CD4-positive, CD25-positive, alpha-beta regulatory T cell (primary cell): ENCODE data around the gene MXI1. TPM values are rescaled to one million over a fixed set of nuclear protein-coding genes. Genes with fewer than 3 reads are reported as not detected.
A peak's percentile ranks its signal among the peaks of the same experiment; 100 is the strongest.

Experiments
- ATAC-seq, 2 donors: fragments of 150-1000 bp; cut with Tn5 transposase; one replicate each; pipeline ENCODE4 v1.10.0; 2021; ENCODE audit warnings: low read depth in 2 of 2, moderate number of reproducible peaks in 2 of 2, moderate library complexity in 1 of 2
- DNase-seq, 3 donors: peaks; one replicate each; pipeline versions ENCODE4 v3.0.0 to v3.0.0-alpha.2; 2012 to 2022; ENCODE audit warnings: mixed read lengths in 1 of 3
- H3K27ac ChIP-seq: one replicate; pipeline ENCODE4 v1.7.0; 2013; ENCODE audit warnings: mild to moderate bottlenecking, low read length; ENCODE audit not compliant: insufficient read depth, poor library complexity, severe bottlenecking
- H3K27me3 ChIP-seq: one replicate; pipeline ENCODE4 v1.7.0; 2013; ENCODE audit warnings: low read length; ENCODE audit not compliant: control insufficient read depth, insufficient read depth
- H3K36me3 ChIP-seq: one replicate; pipeline ENCODE4 v1.7.0; 2013; ENCODE audit warnings: mild to moderate bottlenecking, low read length, moderate library complexity; ENCODE audit not compliant: control insufficient read depth, insufficient read depth
- H3K4me1 ChIP-seq: 2 replicates; pipeline ENCODE4 v1.7.0; 2013; ENCODE audit warnings: mild to moderate bottlenecking, low read length; ENCODE audit not compliant: insufficient read depth, control insufficient read depth, poor library complexity, severe bottlenecking
- H3K4me3 ChIP-seq: one replicate; pipeline ENCODE4 v1.7.0; 2013; ENCODE audit warnings: low read depth, mild to moderate bottlenecking, low read length, moderate library complexity
- H3K9me3 ChIP-seq, 2 experiments: 1 replicate in 1 of 2; 2 replicates in 1 of 2; pipeline ENCODE4 v1.7.0; 2013; ENCODE audit warnings: low read length in 2 of 2, mild to moderate bottlenecking in 1 of 2, moderate library complexity in 1 of 2; ENCODE audit not compliant: control insufficient read depth in 2 of 2
- H3K27ac Mint-ChIP-seq, 3 donors: one replicate each; pipeline ENCODE4 v1.8.0; 2020 to 2022; ENCODE audit warnings: mild to moderate bottlenecking in 3 of 3, mixed read lengths in 3 of 3, moderate library complexity in 2 of 3
- H3K27me3 Mint-ChIP-seq: one replicate; pipeline ENCODE4 v1.8.0; 2022; ENCODE audit warnings: mild to moderate bottlenecking, mixed read lengths
- H3K36me3 Mint-ChIP-seq: one replicate; pipeline ENCODE4 v1.8.0; 2020; ENCODE audit warnings: mixed read lengths
- H3K4me1 Mint-ChIP-seq, 4 donors: one replicate each; pipeline ENCODE4 v1.8.0; 2020 to 2022; ENCODE audit warnings: mixed read lengths in 4 of 4, mild to moderate bottlenecking in 1 of 4
- H3K4me3 Mint-ChIP-seq, 4 donors: one replicate each; pipeline ENCODE4 v1.8.0; 2020 to 2022; ENCODE audit warnings: mild to moderate bottlenecking in 4 of 4, mixed read lengths in 4 of 4, moderate library complexity in 3 of 4
- H3K9me3 Mint-ChIP-seq, 7 donors: one replicate each; pipeline ENCODE4 v1.8.0; 2020 to 2022; ENCODE audit warnings: mixed read lengths in 7 of 7, mild to moderate bottlenecking in 3 of 7, moderate library complexity in 2 of 7
- polyA plus RNA-seq, 4 donors: library from polyadenylated mRNA; unstranded; fragments of 300-500 nt; fragmentation: Illumina TruSeq; gene quantifications; one replicate each; pipeline ENCODE4 v1.2.3, GENCODE V29; 2021
- total RNA-seq: library from RNA; stranded (reverse); gene quantifications from one replicate; pipeline ENCODE4 v1.2.3, GENCODE V29; 2022

MXI1 gene
- total and polyA plus RNA-seq, 5 donors from 2014 or later = 34.2 to 56.8 (median 42.9) TPM

DNA sequence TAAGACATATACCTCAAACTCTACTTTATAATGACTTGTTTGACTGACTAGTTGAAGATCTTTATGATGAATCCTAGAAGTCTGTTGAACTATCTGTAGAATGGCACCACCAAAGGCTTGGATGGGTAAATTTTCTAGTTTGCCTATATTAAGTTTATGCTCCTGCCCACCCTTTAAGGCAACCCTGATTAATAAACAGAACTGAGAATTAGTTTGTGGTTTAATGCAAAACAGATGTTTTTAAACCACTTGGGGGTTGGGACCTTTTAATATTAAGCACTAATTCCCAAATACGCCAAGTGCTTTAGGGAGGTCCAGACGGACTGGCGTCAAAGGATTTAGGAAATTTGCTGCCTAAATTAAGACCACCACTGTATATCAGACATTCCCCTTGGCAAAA, 76.9 kb downstream of the MXI1 start:
- Mint-ChIP-seq H3K27me3 (no peaks in the 10 kb centered on the region), H3K4me3 (no peak overlapping the region), H3K27ac (no peak overlapping the region), H3K9me3 (no peaks in the 10 kb centered on the region), H3K4me1 (peaks cover 2 to 13% (median 12%) of the 10 kb centered on the region in 4 donors), H3K36me3 (peaks cover 15% of the 10 kb centered on the region)
- peaks cover 49% of the 10 kb centered on the region for H3K36me3 ChIP-seq
- ATAC-seq (no peak), DNase-seq (no peak)
- no peak overlapping the region for H3K4me3 ChIP-seq
- no peak overlapping the region for H3K27ac ChIP-seq
- peaks cover 6% of the 10 kb centered on the region for H3K4me1 ChIP-seq
- H3K27me3 ChIP-seq = no peaks in the 10 kb centered on the region
- H3K9me3 ChIP-seq = no peaks in the 10 kb centered on the region

DNA sequence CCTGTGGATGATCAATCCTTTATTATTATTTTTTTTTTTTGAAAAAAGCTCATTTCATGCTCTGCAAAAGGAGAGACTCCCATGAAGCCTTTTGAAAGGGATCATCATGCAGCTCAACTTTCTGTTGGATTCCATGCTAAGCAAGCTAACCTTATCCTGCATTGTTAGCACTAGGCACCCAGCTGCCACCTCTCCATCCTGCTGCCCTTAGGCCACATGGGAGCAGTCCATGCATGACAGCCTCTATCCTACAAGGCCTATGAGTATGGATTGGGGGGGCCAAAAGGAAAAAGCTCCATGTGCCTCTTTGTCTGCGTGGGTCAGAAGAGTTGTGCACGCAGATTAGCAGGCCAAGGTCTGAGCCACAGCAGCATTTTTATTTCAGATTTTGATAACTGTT, 78.1 kb downstream of the MXI1 start:
- H3K9me3 Mint-ChIP-seq = no peaks in the 10 kb centered on the region
- H3K36me3 Mint-ChIP-seq = peaks cover 15% of the 10 kb centered on the region
- no peak overlapping the region for H3K27ac Mint-ChIP-seq
- no peak overlapping the region for H3K4me3 ChIP-seq
- DNase-seq (no peak), ATAC-seq (no peak)
- peaks cover 4% of the 10 kb centered on the region for H3K4me1 ChIP-seq
- H3K4me3 Mint-ChIP-seq = no peak overlapping the region
- no peaks in the 10 kb centered on the region for H3K27me3 Mint-ChIP-seq
- no peak overlapping the region for H3K27ac ChIP-seq
- peaks cover 0 to 14% (median 11%) of the 10 kb centered on the region in 4 donors for H3K4me1 Mint-ChIP-seq
- H3K9me3 ChIP-seq = no peaks in the 10 kb centered on the region
- H3K27me3 ChIP-seq = no peaks in the 10 kb centered on the region
- peaks cover 57% of the 10 kb centered on the region for H3K36me3 ChIP-seq

DNA sequence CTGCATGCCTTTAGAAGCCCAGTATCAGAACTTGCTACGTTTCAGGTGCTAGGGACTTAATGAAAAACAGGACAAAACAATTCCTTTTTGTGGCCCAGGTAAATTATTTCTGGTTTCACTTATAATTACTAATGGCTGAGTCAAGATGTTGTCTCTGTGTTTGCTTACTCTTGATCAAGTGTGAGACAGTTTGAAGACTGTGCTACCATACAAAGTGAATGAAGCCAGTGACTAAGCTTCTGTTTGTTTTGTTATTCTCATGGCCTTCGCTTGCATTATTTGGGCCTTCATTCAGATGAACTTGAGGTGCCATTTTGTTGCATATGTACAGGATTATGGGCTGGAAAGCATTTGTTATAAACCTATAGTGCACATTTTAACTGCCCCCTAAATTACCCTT, 79.4 kb downstream of the MXI1 start:
- H3K36me3 Mint-ChIP-seq = peaks cover 17% of the 10 kb centered on the region

DNA sequence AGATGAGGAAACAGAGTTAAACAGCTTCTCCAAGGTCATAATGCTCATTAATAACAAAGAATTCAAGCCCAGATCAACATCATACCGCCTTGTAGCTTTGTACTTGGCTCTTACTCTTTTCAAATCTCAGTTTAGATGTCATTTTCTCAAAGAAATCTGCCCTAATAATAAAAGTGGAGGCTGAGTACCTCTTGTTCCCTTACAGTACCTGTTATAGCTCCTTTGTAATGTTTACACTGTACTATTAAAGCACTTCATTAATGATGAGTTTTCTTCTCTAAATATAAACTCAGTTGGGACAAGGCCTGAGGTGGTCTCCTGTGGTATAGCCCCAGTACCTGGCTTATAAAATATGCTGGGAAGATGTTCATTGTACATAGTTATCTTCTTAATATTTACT, 89.6 kb downstream of the MXI1 start:
- H3K4me3 ChIP-seq = no peak overlapping the region
- ATAC-seq (no peak), DNase-seq (no peak)
- no peak overlapping the region for H3K4me3 Mint-ChIP-seq
- no peak overlapping the region for H3K27ac Mint-ChIP-seq
- H3K4me1 ChIP-seq = peaks cover 25% of the 10 kb centered on the region
- peaks cover 53% of the 10 kb centered on the region for H3K36me3 Mint-ChIP-seq
- H3K27me3 Mint-ChIP-seq = no peaks in the 10 kb centered on the region
- H3K4me1 Mint-ChIP-seq = peaks cover 20 to 52% (median 32%) of the 10 kb centered on the region in 4 donors
- H3K9me3 ChIP-seq = no peaks in the 10 kb centered on the region
- H3K36me3 ChIP-seq = peaks cover 94% of the 10 kb centered on the region
- H3K27me3 ChIP-seq = no peaks in the 10 kb centered on the region
- H3K9me3 Mint-ChIP-seq = no peaks in the 10 kb centered on the region
- no peak overlapping the region for H3K27ac ChIP-seq

More for the DNA sequence above, 79.4 kb downstream of the MXI1 start:
- H3K27me3 ChIP-seq = no peaks in the 10 kb centered on the region
- peaks cover 66% of the 10 kb centered on the region for H3K36me3 ChIP-seq
- H3K4me3 Mint-ChIP-seq = no peak overlapping the region
- no peak for DNase-seq
- no peak overlapping the region for H3K4me3 ChIP-seq
- no peaks in the 10 kb centered on the region for H3K27me3 Mint-ChIP-seq
- no peak overlapping the region for H3K27ac ChIP-seq
- no peaks in the 10 kb centered on the region for H3K9me3 Mint-ChIP-seq
- H3K4me1 ChIP-seq = no peaks in the 10 kb centered on the region
- no peaks in the 10 kb centered on the region for H3K9me3 ChIP-seq
- H3K27ac Mint-ChIP-seq = peak overlapping the region; percentile 25 to 61 (median 56)
- ATAC-seq = no peak
- peaks cover 0 to 11% (median 7%) of the 10 kb centered on the region in 4 donors for H3K4me1 Mint-ChIP-seq

DNA sequence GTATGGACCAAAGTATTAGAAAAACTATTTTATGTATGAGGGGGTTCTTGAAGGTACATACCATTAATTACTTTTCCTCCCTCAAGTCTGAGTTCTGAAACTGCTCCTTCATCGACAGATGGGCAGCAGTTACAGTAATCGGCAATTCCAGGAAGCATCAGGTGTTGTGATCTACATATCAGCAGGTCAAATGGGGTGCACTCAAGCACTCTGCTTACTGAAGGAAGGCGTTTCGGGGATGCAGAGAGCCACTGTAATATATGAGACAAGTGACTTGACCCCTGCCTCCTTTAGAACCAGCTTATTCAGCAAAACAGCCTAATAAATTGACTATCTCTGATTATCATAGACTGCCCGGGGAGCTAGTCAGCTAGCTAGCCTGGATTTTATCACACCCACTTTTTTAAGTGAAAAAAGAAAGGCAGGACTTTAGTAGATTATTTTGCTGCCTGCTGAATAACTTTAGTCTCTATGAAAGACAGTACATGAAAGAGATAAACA, 93.1 kb downstream of the MXI1 start:
- Histone ChIP-seq H3K27ac (no peak overlapping the region), H3K36me3 (peaks cover 71% of the 10 kb centered on the region), H3K4me3 (peak overlapping the region; percentile 42), H3K4me1 (peaks cover 50% of the 10 kb centered on the region), H3K27me3 (no peaks in the 10 kb centered on the region), H3K9me3 (no peaks in the 10 kb centered on the region)
- H3K36me3 Mint-ChIP-seq = peaks cover 40% of the 10 kb centered on the region
- peaks cover 34 to 78% (median 48%) of the 10 kb centered on the region in 4 donors for H3K4me1 Mint-ChIP-seq
- no peaks in the 10 kb centered on the region for H3K27me3 Mint-ChIP-seq
- DNase-seq (no peak), ATAC-seq (no peak)
- peak overlapping the region; percentile 11 to 100 (median 64) for H3K4me3 Mint-ChIP-seq
- no peaks in the 10 kb centered on the region for H3K9me3 Mint-ChIP-seq
- H3K27ac Mint-ChIP-seq = peak overlapping the region in 2 of 3 donors; percentile 4 to 5

DNA sequence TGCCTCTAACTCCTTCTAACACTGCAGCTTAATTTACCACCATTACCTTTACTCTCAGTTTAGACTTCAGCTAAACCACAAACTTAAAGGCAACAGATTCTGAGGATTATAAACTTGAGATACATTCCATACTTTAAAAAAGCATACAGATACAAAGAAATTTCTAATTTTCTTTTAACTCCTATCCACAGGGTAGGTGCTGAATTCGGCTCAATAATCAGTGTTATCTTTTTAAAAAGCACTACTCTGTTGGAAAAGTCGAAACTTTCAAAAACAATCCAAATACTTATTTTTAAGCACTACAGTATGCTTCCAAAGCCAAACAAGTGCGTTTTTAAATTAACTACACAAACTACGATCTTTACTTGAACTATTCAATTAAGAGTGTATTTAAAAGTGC, 96.3 kb downstream of the MXI1 start:
- peak overlapping the region; percentile 90 to 100 (median 96) for H3K4me3 Mint-ChIP-seq
- H3K4me1 Mint-ChIP-seq = peaks cover 29 to 69% (median 48%) of the 10 kb centered on the region in 4 donors
- no peaks in the 10 kb centered on the region for H3K27me3 Mint-ChIP-seq
- H3K27ac Mint-ChIP-seq = peak overlapping the region in 2 of 3 donors; percentile 94 to 99
- H3K4me1 ChIP-seq = peaks cover 57% of the 10 kb centered on the region
- no peak for ATAC-seq
- peaks cover 41% of the 10 kb centered on the region for H3K36me3 ChIP-seq
- H3K9me3 Mint-ChIP-seq = no peaks in the 10 kb centered on the region
- H3K9me3 ChIP-seq = no peaks in the 10 kb centered on the region
- H3K27ac ChIP-seq = peak overlapping the region; percentile 92
- peaks cover 18% of the 10 kb centered on the region for H3K36me3 Mint-ChIP-seq
- no peak for DNase-seq
- peak overlapping the region; percentile 98 for H3K4me3 ChIP-seq
- H3K27me3 ChIP-seq = no peaks in the 10 kb centered on the region

DNA sequence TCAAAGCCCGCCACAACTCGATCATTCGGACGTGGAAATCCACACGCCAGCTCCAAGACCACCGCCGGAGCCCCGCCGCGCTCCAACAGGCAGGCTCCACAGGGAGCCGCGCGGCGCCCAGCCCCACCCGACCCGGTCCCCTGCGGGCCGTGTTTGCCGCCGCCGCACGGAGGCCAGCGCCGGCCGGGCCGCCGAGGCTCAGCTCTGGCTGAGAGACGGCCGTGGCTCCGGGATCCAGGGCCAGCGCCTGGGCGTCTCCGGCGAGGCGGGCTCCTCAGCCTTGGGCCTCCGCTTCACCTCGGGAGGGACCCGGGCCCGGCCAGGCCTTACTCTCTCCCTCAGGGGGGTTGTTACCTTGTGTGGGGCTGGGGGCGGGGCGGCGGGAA, 97.0 kb downstream of the MXI1 start:
- Histone ChIP-seq H3K4me3 (peak overlapping the region; percentile 98), H3K27me3 (no peaks in the 10 kb centered on the region), H3K9me3 (no peaks in the 10 kb centered on the region), H3K4me1 (peaks cover 57% of the 10 kb centered on the region), H3K27ac (peak overlapping the region; percentile 92), H3K36me3 (peaks cover 34% of the 10 kb centered on the region)
- Mint-ChIP-seq H3K36me3 (peaks cover 18% of the 10 kb centered on the region), H3K4me1 (peaks cover 26 to 64% (median 43%) of the 10 kb centered on the region in 4 donors), H3K9me3 (no peaks in the 10 kb centered on the region), H3K4me3 (peak overlapping the region; percentile 96 to 100 (median 99)), H3K27ac (peak overlapping the region; percentile 93 to 100 (median 99)), H3K27me3 (no peaks in the 10 kb centered on the region)
- DNase-seq (no peak), ATAC-seq (peak; percentile 35 to 49)

DNA sequence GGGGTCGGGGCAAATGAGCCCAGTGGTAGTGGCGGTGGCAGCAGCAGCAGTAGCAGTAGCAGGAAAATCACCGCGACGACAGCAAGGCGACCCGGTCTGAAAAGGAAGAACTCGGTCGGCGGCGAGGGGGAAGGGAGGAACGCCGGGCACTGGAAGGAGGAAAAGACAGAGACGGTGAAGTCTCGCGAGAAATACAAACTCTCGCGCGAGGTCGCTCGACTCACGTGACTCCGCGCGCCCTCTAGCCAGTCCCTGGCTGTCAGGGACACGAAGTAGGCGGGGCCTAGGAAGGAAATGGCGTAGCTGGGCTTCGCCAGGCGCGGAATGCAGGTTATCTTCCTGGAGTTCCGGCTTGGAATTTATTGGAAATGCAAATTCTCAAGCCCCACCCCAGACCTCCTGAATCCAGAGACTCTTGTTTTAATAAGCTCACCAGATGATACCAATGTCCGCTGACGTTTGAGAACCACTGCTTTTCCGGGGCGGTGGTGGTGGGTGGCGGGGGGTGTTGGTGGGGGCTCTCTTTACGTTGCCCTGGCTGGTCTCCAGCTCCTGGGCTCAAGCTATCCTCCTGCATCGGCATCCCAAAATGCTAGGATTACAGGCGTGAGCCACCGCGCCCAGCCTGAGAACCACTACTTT, 97.5 kb downstream of the MXI1 start, which contains the start of gene SMNDC1:
TSS of gene SMNDC1 (minus strand) at position 141 of the 642 bp plus-strand sequence. CDS start 1,333 bp downstream, outside the sequence.
- H3K27me3 ChIP-seq = no peaks in the 10 kb centered on the region
- Mint-ChIP-seq H3K27ac (peak within 1 kb of the TSS; percentile 93 to 100 (median 99)), H3K9me3 (no peaks in the 10 kb centered on the region), H3K4me1 (peaks cover 25 to 61% (median 40%) of the 10 kb centered on the region in 4 donors), H3K27me3 (no peaks in the 10 kb centered on the region), H3K4me3 (peak within 1 kb of the TSS; percentile 96 to 100 (median 99)), H3K36me3 (peaks cover 18% of the 10 kb centered on the region)
- peak within 1 kb of the TSS; percentile 98 for H3K4me3 ChIP-seq
- H3K4me1 ChIP-seq = peaks cover 56% of the 10 kb centered on the region
- H3K9me3 ChIP-seq = no peaks in the 10 kb centered on the region
- H3K36me3 ChIP-seq = peaks cover 30% of the 10 kb centered on the region
- DNase-seq = peak; percentile 96 to 97 (median 96)
- peak; percentile 89 to 90 for ATAC-seq
- H3K27ac ChIP-seq = peak within 1 kb of the TSS; percentile 92
